T47D (cell line): ENCODE results near the gene PBX2.

Experiments used
- DNase-seq, 2 experiments: peaks; one replicate each; pipeline versions ENCODE4 v3.0.0 to v3.0.0-alpha.2; 2011 to 2012; ENCODE audit warnings: low read depth in 1 of 2, low spot score in 1 of 2
- JUND ChIP-seq: IDR thresholded peaks from 2 replicates; pipeline ENCODE4 v1.6.1; 2012; ENCODE audit warnings: low read depth
- in situ Hi-C: cut with HindIII; loops from 2 replicates; pipeline ENCODE4 v1.10.0; 2016; ENCODE audit warnings: low sequenced_read_pairs, low pct_unique_long_range_greater_than_20kb

Gene PBX2

DNA sequence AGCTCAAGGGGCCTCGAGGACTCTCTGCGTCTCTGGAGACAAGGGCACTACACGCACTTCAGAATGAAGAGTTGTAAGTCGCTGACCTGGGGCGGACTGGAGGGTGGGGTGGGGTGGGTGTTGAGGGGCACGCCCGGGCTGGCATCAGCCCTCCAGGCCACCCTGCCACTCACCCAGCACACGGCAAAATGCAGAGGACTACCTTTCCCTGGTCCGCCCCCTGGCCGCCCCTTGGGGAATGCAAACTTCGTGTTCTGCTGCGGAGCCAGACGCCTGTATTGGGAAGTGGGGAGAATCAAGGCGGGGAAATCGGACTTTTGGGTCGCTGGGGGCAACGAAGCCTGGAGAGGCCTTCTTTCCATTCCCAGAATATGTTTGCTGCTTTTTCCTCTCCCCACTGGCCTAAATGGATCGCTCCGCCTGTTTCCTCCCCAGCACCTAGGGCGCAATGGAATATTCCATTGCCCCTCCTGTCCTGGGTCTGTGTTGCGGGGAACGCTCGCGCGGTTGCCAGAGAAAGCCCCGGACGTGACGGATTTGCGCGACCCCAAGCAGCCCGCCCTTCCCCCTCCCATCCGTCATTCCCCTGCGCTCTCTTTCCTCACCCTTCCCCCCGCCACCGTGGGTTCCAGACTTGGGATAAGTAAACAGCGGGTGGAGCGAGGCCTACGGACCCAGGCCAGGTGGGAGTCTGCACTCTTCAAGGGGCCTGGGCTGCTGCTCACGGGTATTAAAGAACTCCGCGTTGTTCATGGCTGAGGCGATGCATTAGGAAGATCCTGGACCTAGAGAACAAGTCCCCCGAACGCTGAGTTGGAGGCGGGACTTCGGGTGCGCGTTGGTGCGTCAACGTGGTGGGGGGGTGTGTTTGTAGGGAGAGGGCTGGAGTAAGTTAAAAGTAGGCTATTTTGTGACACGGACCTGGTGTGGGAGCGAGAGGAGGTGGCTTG is 36.2 kb downstream of the PBX2 start, which contains the start of gene PPT2:
Gene PPT2, plus strand, starts transcription at position 578 of the 950 bp plus-strand sequence. CDS start 454 bp downstream, outside the sequence.
- in situ Hi-C loops = no loop called here
- no peak for TF ChIP-seq JUND
- peak; percentile 78 to 93 for DNase-seq

- no peak for TF ChIP-seq JUND
- peak in 1 of 2 experiments; percentile 42 for DNase-seq
- in situ Hi-C loops = no loop called here
Observed at GRCh38 chr6:32152769-32153563, 37.0 kb downstream of the PBX2 start.

DNA sequence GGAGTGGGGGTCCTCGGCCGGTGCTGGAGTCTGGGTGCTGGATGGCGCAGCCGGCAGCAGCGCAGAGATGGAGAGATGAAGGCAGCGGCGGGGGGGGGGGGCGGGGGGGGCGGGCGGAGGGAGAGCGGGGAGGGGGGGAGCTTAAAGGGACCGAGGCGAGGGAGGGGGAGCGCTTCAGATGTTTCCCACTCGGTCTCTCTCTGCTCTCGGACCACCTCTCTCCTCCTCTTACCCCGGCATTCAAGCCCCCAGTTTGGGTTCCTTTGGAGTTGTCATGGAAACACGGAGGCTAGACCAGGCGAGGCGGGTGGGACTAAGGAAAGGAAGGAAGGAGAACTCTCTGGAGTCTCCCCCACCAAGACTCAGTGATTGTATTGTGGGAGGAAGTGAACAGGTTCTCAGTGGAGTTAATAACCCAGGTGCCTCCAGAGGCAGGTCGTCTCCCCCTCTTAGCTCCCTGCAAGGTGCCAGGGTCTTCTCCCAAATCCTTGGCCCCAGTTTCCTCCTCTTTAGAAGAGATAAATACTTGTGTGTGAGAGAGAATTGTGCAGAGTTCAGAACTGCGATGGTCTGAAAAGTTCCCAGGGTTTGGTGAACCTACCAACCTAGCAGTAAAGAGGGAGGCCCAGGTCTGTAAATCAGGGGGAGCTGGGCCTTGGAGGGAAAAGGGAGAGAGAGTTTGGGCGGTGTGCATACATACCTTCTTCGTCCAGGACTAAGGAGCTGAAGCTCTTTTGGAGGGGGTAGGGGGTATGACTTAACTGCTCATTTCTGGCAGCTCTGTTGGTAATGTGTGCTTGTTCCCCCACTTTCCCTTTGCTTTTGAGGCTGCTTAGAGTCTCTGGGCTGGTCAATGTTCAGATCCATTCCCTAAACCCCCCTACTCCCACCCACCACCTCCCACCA is 37.9 kb downstream of the PBX2 start, which contains the start of gene PRRT1:
Gene PRRT1, minus strand, starts transcription at position 77 of the 906 bp plus-strand sequence. CDS start 112 bp downstream, outside the sequence.
- no peak for TF ChIP-seq JUND
- DNase-seq = no peak
- in situ Hi-C loops = no loop called here

- in situ Hi-C loops = no loop called here
- DNase-seq = no peak
- no peak for TF ChIP-seq JUND
Observed at GRCh38 chr6:32151181-32151862, 38.7 kb downstream of the PBX2 start.

GRCh38 chr6:32149932-32150870 is 39.8 kb downstream of the PBX2 start:
- DNase-seq = no peak
- in situ Hi-C loops = no loop called here
- TF ChIP-seq JUND = no peak

- no peak for DNase-seq
- no peak for TF ChIP-seq JUND
- in situ Hi-C loops = no loop called here
Observed at GRCh38 chr6:32149092-32149755, 40.8 kb downstream of the PBX2 start.

GRCh38 chr6:32148289-32149091 is 41.5 kb downstream of the PBX2 start:
- in situ Hi-C loops = no loop called here
- no peak for DNase-seq
- no peak for TF ChIP-seq JUND

- in situ Hi-C loops = no loop called here
- TF ChIP-seq JUND = no peak
- no peak for DNase-seq
Observed at GRCh38 chr6:32147401-32148132, 42.4 kb downstream of the PBX2 start.

DNA sequence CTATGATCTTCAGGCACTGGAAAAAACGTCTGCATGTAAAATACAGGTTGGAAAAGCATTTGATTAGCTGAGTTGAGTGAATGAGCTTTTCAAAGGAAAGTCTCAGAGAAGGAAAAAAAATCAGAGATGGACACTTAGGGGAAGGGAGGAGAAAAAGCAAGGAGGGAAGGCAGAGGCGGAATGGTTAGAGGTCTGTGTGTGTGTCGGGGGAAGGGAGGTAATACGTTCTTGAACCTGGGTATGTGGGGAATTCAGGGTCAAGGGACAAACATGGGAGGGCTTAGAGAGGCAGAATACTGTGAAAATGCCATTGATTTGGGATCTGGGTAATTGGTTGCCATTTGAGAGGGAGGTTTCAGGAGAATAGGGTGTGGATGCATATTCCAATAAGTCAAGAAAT is 43.3 kb downstream of the PBX2 start:
- TF ChIP-seq JUND = no peak
- in situ Hi-C loops = no loop called here
- DNase-seq = no peak
